ENCODE results near the gene TMBIM1.

- TF ChIP-seq, protein P1, sequence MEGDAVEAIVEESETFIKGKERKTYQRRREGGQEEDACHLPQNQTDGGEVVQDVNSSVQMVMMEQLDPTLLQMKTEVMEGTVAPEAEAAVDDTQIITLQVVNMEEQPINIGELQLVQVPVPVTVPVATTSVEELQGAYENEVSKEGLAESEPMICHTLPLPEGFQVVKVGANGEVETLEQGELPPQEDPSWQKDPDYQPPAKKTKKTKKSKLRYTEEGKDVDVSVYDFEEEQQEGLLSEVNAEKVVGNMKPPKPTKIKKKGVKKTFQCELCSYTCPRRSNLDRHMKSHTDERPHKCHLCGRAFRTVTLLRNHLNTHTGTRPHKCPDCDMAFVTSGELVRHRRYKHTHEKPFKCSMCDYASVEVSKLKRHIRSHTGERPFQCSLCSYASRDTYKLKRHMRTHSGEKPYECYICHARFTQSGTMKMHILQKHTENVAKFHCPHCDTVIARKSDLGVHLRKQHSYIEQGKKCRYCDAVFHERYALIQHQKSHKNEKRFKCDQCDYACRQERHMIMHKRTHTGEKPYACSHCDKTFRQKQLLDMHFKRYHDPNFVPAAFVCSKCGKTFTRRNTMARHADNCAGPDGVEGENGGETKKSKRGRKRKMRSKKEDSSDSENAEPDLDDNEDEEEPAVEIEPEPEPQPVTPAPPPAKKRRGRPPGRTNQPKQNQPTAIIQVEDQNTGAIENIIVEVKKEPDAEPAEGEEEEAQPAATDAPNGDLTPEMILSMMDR (IDR thresholded peaks at IDR 0.05): no peak
- no peak for TF ChIP-seq POLR2A (IDR thresholded peaks at IDR 0.05)
These were observed 27.6 kb upstream of the TMBIM1 start for GRCh38 chr2:218319813-218320365.

Measured in thyroid gland (tissue), 4 donors.